ENCODE measurements around the gene MXRA8.

The MXRA8 gene

DNA sequence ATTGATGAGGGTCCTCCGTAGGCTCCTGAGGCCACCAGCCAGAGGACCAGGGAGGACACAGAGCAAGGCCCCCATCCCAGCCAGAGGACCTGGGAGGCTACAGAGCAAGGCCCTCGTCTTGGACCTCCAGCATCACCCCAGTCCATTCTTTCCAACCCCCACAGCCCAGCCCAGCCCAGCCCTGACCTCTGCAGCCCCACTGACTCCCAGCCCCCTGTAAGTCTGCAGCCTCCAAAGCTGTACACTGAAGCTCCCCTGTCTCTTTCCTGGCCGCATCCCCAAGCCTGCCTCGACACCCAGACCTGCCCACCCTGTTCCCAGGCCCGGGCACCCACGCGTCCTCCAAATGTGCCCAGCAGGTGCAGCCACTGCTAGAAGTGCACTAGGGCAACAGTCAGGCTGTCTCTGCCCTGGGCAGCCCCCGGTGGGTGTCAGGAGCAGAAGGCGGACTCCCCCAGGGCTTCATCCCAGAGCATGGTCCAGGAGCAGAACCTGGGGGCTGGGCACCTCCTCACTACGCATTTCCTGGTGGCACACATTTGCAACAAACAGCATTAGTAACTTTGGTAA lies 11.2 kb downstream of the MXRA8 start:
- TF ChIP-seq, protein P1, sequence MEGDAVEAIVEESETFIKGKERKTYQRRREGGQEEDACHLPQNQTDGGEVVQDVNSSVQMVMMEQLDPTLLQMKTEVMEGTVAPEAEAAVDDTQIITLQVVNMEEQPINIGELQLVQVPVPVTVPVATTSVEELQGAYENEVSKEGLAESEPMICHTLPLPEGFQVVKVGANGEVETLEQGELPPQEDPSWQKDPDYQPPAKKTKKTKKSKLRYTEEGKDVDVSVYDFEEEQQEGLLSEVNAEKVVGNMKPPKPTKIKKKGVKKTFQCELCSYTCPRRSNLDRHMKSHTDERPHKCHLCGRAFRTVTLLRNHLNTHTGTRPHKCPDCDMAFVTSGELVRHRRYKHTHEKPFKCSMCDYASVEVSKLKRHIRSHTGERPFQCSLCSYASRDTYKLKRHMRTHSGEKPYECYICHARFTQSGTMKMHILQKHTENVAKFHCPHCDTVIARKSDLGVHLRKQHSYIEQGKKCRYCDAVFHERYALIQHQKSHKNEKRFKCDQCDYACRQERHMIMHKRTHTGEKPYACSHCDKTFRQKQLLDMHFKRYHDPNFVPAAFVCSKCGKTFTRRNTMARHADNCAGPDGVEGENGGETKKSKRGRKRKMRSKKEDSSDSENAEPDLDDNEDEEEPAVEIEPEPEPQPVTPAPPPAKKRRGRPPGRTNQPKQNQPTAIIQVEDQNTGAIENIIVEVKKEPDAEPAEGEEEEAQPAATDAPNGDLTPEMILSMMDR (IDR thresholded peaks at IDR 0.05; ENCODE audit: low read depth, low read length, missing control alignments): no peak
- peak overlapping the region; percentile 83 for H3K4me3 ChIP-seq (replicated peaks; ENCODE audit: low read depth, low read length)
- DNase-seq (ENCODE audit: extremely low read depth, low read depth): no peak

DNA sequence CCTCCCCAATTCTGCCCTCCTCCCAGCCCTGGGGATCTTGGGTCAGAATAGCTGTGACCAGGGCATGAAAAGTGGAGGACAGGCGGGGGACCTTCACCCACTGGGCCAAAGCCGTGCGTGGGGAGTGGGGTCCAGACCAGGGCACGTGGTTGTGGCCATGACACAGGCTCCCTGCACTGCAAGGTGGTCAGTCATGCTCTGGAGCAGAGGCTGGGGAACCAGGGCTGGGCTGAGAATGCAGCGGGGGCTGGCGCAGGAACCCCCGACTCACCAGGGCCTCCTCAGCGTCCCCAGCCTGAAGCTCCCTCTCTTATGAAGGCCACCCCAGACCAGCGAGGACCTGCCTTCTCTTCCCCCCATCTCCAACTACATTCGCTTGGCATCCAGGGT lies 11.9 kb downstream of the MXRA8 start:
- no peak for DNase-seq (ENCODE audit: extremely low read depth, low read depth)

DNA sequence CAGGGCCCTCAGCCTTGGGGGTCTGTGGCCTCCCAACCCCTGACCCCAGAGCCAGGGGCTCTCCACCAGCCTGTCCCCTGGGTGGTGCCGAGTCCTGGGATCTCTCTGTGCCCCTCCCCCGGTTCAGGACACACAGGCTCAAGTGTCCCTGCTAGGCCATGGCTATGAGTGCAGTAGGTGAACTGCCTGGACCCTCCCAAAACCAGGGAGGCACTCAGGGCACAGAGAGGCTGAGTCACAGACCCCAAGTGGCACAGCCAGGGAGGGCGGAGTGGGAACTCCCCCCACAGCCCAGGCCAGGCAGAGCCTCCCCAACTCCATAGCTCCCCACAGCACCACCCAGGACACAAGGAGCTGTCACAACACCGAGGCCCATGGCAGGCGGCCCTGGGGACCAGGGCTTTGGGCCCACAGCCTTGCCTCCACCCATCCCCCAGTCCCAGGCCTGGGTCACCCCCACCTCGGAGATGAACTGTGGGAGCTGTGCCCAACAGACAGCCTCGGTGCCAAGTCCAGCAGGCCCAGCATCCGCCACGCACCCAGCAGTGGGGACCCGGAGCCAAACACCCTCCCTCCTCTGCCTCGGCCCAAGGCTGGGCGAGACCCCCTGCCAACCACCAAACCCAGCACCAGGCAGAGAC lies 12.4 kb downstream of the MXRA8 start:
- H3K4me3 ChIP-seq (replicated peaks; ENCODE audit: low read depth, low read length): peak overlapping the region; percentile 25
- TF ChIP-seq, protein P1 (IDR thresholded peaks at IDR 0.05; ENCODE audit: low read depth, low read length, missing control alignments): no peak
- DNase-seq (ENCODE audit: extremely low read depth, low read depth): no peak

More for the DNA sequence above, 11.9 kb downstream of the MXRA8 start:
- TF ChIP-seq, protein P1 (IDR thresholded peaks at IDR 0.05; ENCODE audit: low read depth, low read length, missing control alignments): no peak
- H3K4me3 ChIP-seq (replicated peaks; ENCODE audit: low read depth, low read length): peak overlapping the region; percentile 83

DNA sequence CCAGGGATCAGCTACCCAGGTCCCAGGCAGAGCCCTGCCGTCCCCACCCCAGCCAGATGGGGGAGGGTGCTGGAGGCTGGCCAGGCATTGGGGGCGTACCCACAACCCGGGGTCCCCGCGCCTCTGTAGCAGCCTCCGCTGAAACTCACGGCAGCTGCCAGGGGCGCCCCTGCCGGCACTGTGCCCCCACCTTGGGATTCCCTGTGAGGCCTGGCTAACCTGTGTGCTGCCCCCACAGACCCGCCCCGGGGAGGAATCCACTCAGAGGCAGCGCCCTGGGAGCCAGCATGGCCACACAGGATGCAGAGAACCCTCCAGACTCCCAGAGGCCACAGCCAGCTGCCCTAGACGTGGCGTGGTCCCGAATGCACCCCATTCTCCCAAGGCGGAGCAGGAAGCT lies 13.0 kb downstream of the MXRA8 start:
- DNase-seq (ENCODE audit: extremely low read depth, low read depth): no peak
- TF ChIP-seq, protein P1 (IDR thresholded peaks at IDR 0.05; ENCODE audit: low read depth, low read length, missing control alignments): no peak
- H3K4me3 ChIP-seq (replicated peaks; ENCODE audit: low read depth, low read length): peak overlapping the region; percentile 25

DNA sequence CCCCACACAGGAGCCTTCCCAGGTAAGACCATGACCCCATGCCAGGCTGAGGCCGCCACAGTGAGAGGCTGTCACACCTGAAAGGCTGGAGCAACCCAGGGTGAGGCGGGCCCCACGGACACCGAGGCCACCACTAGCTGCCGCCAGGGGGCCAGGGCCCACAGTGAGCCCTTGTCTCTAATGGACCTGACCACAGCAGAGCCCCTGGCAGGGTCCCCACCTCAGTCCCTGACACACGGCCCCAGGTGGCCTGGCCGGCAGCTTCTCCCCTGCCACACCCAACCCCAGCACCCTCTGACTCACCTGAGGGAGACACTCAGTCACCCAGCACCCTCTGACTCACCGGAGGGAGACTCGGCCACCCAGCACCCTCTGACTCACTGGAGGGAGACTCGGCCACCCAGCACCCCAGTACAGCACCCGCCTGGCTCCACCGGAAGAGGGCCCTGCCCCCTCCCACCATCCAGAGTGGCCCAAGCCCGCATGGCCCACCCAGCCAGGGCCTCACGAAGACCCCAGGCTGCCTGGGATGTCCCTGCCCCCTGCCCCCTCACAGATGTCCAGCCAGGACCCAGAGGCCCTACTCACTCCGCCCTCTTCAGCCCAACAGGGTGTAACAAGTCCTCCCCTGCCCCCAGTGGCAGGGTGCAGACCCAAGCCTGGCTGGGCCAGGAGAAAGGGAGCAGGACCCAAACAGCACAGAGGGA lies 13.5 kb downstream of the MXRA8 start:
- DNase-seq (ENCODE audit: extremely low read depth, low read depth): no peak
- H3K4me3 ChIP-seq (replicated peaks; ENCODE audit: low read depth, low read length): peak overlapping the region; percentile 25
- TF ChIP-seq, protein P1 (IDR thresholded peaks at IDR 0.05; ENCODE audit: low read depth, low read length, missing control alignments): peak; percentile 63

DNA sequence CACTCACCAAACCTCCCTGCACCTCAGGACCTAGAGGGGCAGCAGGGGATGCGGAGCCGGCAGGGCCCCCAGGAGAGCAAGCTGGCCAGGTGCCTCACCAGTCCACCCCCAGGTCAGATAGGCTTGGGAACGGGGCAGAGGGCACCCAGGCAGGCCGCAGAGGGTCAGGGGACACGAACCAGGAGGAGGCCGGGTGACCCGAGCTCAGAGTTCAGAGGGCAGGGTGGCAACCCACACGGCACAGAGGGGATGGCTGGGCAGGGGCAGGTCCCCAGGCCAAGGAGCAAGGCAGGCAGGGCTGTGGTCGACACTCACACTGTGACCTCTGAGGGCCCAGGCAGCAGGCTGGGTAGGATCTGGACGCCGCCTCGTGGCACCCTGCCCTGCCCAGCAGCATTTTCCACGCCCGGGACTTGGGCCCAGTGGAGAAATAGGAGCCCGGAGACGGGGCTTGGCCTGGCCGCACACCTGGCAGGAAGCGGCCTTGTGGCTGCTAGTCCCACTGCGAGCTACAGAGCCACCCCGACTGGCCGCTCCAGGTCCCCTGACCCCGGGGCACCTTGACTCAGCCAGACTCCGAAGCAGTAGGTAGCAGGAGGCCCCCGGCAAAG lies 14.4 kb downstream of the MXRA8 start:
- DNase-seq (ENCODE audit: extremely low read depth, low read depth): no peak
- TF ChIP-seq, protein P1 (IDR thresholded peaks at IDR 0.05; ENCODE audit: low read depth, low read length, missing control alignments): no peak
- no peak overlapping the region for H3K4me3 ChIP-seq (replicated peaks; ENCODE audit: low read depth, low read length)

Data from HFF-Myc (cell line).